ENCODE results near the gene KCNK7.

KCNK7 gene

DNA sequence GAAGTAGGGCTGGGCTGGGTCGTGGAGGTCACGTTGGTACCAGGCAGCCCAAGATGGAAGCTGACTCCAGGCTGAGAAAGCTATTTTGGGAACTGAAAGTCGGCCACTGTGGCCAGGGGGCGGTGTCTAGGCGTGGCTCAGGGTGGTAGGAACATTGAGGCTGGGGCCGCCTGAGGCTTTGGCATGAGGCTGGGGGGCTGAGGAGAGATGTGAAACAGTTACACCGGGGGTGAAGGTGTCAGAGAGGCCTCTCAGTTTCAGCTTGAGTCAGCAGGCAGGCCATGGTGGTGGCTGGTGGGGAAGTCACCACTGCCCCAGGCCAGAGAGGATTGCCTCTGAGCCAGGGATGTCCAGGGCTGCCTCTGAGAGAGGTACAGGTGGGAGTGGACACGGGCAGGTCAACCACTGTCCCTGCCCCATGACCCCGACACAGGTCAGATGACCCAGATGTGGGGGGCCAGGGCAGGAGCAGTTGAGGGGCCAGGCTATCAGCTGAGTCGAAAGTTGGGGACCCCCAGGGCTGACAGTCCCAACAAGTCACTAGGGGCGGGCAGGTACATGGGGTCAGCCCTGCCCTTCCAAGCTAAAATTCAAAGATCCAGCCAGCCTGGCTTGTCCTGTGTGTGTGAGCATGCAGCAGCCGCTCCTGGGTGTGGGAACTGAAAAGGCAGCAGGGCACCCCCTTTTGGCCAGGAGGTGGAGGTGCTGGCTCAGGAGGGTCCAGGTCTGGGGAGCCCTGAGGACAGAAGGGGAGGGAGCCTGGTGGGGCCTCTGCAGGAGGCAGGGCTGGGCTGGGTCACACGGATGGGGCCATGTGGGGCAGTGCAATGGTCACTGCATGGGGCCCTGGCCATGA is 7.2 kb downstream of the KCNK7 start:
- no peak for DNase-seq (ENCODE audit: low read depth in 2 of 2)

DNA sequence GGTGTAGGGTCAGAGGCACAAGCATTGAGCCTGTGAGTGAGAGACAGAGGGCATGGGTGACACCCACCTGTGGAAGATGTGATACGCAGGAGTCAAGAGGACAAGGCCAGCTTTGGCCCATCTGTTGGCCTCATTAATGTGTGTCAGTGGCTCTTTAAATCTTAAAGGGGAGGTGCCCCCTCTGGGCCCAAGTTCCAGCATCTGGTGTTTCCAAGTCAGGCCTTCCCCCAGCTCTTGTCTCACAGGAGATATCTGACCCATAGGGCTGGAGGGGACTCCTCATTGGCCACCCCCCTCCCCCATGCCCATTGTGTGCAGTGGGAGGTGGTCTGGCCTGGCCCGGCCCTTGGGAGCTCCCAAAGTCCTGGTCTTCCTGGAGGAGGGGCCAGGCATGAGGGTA is 8.9 kb downstream of the KCNK7 start:
- DNase-seq (ENCODE audit: low read depth in 2 of 2) = no peak

DNA sequence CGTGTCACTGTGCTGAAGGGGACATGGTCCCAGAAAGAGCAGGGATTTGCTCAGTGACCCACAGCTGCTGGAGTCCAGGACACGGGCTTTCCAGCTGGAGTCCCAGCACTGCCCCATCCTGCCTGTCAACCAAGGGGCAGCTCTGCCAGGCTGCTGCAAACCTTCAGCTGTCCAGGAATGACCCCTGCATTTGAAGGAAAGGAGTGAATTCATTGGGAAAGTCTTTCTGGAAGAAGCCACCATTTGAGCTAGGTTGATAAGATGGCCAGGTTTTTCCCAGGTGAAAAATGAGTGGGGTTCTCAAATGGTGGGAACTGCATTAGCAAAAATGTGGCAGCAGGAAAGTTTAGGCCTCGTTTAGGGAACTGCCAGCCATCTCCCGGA is 9.4 kb downstream of the KCNK7 start:
- no peak for DNase-seq (ENCODE audit: low read depth in 2 of 2)

DNA sequence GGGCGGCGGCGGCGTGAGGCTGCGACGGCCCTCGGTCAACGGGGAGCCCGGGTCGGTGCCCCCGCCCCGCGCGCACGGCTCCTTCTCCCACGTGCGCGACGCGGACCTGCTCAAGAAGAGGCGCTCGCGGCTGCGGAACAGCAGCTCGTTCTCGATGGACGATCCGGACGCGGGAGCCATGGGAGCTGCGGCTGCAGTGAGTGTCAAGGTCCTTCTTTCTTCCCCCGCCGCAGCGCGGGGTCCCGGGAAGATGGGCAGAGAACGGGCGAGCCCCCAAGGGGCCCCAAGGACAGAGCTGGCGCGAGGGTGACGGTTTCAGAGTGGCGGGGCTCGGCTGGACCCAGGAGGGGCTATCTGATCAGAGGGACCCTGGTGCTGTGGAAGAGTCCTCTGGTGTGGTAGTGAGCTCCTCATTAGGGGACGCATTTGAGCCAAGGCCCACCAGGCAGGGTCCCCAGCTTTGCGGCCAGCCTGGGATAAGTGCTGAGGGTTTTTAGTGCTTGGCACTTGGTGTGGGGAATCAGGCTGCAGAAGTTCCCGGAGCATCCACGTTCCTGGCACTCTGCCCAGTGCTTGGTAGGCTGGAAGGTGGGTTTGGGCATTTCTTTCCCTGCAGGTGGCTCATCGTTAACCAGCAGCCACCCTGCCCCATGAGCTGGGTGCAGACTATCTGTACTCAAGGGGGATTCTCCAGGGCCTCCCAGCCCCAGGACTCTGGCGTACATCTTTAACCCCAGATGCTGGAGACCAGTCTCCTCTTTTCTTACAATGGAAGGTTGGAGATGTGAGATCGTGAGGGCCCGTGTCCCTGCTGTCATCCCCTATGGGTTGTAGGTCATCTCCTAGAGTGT is 10.0 kb downstream of the KCNK7 start:
- DNase-seq (ENCODE audit: low read depth in 2 of 2) = no peak

DNA sequence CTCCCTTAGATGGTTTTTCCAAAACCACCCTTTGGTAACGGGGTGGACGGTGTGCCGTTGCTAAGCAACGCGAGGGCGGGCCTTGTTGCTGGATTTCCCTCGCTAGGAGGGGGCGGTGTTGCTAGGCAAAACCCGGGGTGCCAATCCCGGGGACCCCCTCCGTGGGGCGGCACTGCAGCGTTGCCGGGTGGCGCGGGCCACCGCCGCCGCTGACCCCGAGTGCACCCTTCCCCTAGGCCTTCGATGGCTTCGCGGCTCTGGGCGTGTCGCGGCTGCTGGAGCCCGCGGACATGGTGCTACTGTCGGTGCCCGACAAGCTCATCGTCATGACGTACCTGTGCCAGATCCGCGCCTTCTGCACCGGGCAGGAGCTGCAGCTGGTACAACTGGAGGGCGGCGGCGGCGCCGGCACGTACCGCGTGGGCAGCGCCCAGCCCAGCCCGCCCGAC is 10.9 kb downstream of the KCNK7 start:
- DNase-seq (ENCODE audit: low read depth in 2 of 2) = no peak

DNA sequence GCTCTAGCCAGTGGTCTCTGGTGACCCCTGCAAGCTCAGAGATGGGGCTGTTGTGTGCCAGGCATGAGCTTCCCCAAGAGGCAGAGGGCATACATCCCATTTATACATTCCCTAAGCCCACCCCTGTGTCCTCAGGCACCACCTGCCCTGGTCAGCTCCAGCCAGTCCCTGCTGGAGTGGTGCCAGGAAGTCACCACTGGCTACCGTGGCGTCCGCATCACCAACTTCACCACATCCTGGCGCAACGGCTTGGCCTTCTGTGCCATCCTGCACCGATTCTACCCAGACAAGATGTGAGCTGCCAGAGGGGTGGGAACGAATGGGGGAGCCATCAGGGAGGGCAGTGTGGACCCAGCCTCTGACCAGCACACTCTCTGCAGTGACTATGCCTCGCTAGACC is 11.5 kb downstream of the KCNK7 start:
- no peak for DNase-seq (ENCODE audit: low read depth in 2 of 2)

DNA sequence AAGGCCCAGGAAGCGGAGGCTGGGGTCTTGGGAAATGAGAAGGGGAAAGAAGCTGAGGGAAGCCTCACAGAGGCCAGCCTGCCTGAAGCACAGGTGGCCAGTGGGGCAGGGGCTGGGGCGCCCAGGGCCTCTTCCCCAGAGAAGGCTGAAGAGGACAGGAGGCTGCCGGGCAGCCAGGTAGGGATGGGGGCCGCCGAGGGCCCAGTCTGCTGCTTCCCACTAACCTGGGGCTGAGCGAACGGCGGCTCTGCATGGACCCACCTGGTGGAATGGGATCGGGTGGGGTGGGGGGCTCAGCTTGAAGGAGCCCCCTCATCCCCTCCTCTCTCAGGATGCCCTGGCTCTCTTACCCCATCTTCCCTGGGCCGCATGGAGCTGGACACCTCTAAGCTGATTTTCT is 12.0 kb downstream of the KCNK7 start:
- DNase-seq (ENCODE audit: low read depth in 2 of 2) = no peak

DNA sequence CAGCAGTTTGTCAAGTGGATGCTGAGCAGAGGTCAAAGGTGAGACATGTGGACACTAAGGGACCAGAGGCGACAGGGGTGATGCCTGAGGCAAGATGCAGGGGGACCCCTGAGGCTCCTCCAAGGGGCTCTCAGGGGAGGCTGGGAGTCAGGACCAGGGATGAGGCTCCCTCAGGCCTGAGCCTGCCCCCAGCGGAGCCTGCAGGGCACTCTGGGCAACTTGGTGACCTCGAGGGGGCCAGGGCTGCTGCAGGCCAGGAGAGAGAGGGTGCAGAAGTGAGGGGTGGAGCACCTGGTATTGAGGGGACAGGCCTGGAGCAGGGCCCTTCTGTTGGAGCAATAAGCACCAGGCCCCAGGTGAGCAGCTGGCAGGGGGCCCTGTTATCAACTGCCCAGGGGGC is 13.7 kb downstream of the KCNK7 start:
- no peak for DNase-seq (ENCODE audit: low read depth in 2 of 2)

DNA sequence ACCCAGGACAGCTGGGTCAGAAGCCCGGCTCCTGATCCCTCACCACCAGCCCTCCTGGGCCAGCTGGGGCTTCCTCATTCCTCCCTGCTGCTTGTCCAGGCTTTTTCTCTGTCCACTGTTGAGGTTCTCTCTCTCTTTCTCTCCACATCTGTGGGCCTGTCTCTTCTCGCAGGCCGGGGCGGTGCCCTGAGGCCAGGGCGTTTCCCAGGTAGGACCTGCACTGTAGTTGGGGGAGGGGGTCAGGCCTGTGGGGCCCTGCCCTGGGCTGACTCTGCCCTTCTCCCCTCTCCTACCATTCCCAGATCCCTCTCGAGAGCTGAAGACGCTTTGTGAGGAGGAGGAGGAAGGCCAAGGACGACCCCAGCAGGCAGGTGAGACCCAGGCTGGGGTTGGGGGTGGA is 14.8 kb downstream of the KCNK7 start:
- DNase-seq (ENCODE audit: low read depth in 2 of 2) = no peak

DNA sequence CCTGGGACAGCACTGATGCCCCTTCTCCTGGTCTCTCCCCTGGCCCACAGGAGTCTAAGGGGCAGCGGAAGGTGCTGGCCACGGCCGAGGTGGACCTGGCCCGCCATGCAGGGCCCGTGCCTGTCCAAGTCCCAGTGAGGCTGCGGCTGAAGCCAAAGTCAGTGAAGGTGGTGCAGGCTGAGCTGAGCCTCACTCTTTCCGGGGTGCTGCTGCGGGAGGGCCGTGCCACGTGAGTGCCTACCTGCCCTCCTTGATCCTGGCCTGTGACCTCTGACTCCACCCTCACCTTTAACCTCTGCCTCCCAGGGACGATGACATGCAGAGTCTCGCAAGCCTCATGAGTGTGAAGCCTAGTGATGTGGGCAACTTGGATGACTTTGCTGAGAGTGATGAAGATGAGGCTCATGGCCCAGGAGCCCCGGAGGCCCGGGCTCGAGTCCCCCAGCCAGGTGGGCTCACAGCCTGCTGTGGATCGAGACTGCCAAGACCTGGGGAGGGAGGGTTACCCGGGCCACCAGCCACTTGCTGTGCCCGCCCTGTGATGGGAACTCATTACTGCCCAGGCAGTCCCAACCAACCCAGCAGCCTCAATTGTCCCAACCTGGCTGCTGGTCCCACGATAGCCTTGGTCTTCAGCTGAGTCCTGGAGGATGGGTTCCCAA is 15.4 kb downstream of the KCNK7 start:
- no peak for DNase-seq (ENCODE audit: low read depth in 2 of 2)

DNA sequence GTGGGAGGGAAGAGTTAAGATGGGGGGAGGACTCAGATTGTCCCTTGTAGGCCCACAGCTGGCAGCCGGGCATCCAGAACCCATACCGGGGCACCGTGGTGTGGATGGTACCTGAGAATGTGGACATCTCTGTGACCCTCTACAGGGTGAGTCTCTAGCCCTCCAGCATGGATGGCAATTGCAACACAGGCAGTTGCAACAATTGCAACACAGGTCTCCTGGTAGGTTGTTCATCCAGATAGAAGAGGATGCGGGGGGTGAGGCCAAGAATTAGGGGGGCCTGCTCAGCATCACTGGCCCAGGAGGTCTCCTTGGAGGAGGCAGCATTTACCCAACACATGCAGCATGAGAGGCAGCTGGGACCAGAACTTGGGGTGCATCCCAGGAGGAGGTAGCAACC is 16.3 kb downstream of the KCNK7 start:
- no peak for DNase-seq (ENCODE audit: low read depth in 2 of 2)

DNA sequence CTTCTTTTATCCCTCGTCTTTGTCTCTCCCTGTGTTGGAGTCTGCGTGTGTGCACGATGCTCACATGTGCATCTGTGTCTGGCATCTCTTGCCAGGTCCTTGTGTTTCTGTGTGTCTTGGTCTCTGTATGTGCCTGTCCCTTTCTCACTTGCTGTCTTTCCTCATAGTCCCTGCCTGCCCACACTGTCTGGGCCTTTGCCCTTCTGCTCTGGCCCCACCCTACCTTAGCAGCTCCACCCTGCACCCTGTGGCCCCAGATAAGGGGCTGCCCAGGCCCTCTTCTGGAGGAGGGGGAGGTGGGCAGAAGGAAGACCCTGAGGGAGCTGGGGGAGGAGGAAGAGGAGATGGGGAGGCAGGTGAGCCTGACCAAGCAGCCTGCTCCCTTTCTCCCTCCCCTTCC is 16.9 kb downstream of the KCNK7 start:
- no peak for DNase-seq (ENCODE audit: low read depth in 2 of 2)

DNA sequence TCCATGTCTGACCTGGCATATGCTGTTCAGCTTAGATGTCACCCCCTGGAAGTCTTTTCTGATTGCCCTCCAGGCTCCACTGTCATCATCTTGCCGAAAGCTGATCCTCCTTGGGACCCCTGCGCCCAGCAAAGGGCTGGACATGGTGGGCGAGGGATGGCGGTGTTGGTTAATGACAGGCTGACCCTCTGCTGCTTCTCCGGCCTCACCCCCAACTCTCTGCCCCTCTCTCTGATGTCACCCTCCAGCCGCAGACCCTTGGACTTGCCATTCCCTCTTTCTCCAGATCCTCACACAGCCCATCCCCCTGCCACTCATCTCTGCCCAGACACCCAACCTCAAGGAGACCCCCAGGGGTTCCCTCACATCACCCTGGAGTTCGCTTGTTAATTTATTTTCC is 17.5 kb downstream of the KCNK7 start:
- no peak for DNase-seq (ENCODE audit: low read depth in 2 of 2)

DNA sequence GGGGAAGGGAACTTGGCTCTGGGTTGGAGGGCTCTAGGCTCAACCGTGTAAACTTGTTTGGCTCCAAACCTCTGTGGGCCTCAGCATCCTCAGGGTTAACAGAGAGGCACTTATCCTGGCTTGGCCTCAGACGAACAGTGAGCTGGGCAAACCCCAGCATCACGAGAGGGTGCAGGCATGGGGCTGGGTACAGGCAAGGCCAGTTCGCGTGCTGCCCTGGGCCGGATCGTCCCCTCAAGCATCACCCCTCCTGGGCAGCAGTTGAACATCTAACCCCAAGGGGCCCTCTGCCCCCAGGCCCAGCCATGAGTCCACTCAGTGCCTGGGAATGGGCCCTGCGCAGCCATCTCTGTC is 17.9 kb downstream of the KCNK7 start:
- DNase-seq (ENCODE audit: low read depth in 2 of 2) = no peak

DNA sequence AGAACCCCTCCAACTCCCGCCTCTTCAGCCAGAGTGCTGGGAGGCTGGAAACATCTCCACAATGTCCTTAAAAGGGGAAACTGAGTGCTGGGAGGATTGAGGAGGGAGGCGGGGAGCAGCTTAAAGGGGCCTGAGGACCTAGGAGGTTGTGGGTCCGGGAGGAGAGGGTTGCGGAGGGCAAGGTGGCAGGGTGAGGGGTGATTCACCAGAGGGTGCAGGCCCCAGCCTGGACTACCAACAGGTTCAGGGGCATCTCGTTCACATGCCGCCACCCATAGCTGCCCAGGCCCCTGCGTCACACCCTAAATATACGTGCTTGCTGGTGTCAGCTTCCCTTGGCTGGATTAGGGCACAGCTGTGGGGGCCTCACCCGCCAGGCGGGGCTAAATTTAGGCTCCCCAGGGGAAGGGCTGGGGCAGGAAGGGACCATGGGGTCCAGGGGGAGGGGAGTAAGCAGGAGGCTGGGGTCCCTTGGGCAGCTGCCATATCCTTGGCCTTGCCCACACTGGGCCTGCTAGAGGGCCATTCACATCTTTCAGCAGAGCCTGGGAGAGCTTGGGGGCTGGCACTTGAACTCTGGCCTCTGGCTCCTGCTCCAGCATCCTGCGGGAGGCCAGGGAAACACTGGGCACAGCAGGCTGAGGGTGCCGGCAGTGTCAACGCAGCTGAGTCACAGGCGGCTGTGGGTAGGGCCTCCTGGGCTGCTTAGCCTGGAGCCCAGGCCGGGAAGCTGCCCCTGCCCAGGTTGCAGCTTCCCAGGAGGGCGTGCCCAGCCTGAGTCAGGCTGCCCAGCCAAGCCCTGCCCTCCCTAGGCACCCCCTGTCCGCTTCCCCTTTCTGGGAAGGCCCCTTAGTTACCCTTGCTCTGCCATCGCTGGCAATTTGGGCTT is 18.5 kb downstream of the KCNK7 start:
- no peak for DNase-seq (ENCODE audit: low read depth in 2 of 2)

DNA sequence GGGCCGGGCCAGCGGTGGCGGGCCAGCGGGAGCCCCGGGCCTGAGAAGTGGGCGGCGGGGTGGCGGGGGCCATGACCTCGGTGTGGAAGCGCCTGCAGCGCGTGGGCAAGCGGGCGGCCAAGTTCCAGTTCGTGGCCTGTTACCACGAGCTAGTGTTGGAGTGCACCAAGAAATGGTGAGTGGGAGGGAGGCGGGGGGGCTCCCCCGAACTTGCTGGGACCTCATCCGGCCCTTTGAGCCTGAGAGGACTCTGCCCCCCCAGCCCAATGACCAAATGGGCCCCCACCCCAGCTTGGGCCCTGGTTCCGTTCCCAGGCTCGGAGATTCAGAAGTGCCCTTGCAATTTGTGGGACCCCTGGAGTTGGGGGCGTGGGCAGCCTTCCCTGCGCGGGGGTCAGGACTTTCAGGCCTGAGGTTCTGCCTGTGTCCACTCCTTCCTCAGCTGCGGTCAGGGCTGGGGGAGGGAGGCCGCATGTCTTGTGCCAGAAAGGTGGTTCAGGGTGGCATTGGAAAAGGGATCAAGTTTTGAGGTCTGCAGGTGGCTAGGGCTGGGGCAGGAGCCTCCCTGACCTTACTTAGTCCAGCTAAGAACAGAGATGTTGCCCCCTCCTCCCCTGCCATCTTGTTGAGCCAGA is 19.3 kb downstream of the KCNK7 start:
- no peak for DNase-seq (ENCODE audit: low read depth in 2 of 2)

DNA sequence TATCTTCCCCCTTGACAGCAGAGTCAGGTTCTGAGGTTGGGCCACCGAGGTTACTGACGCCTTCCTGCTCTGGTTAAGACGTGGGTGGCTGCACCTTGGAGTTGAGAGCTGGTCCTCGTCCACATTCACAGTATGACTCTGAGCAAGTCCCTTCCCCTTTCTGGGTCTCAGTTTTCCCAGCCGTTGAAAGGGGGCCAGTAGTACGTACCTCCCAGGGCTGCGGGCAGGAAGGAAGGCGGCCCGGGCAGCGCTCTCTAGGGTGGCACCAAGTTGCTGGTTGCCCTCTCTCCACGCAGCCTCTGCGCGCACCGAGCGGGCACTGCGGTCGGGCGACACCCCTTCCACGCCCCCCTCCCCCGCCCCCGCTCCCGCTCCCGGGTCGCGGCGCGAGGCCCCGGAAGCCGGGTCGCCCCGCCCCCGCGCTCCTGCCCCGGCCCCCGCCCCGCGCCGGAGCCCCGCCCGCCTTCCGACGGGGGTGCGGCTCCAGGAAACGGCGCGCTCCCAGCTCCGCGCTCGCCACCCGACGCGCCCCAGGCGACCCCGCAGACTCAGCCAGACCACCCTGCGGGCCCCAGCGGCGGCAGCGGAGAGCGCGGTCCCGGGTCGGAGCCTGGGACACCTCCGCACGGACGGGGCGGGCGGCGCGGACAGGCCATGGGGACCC is 19.9 kb downstream of the KCNK7 start, which contains the start of gene EHBP1L1:
Gene EHBP1L1, plus strand, starts transcription at position 486 of the 664 bp plus-strand sequence. CDS start 250 bp downstream, outside the sequence.
- DNase-seq (ENCODE audit: low read depth in 2 of 2) = no peak

DNA sequence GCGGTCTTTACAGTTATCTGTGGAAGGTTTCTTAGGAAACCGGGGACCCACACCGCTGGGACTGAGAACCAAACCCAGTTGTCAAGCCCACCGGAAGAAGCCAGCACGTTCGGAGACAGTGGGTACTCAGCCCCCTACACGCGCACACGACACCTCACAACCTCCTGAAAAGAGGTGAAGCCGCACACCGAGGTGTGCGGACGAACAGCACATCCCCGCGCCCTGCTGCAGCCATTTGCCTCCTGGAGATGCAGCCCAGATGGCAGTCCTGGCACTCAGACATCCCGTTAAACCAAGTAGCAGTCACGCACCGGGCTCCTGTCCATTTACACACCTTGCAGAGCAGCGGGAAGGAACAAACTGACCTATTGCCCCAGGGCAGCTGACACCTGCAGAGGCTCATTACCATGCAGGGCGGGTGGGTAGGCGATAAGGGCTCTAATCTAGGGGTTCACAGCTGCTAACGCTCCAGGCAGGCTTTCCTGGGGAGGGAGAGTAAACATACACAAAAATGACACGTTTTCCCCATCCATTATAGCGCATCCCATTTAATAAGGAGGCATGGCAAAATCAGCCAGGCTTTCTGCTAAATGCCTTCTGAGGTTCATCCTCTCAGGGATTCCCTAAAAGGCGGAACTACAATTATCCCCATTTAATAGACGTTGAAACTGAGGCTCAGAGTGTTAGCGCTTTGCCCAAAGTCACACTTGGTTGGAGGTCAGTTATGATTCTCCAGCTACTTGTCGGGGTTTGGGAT is 20.6 kb downstream of the KCNK7 start:
- no peak for DNase-seq (ENCODE audit: low read depth in 2 of 2)

DNA sequence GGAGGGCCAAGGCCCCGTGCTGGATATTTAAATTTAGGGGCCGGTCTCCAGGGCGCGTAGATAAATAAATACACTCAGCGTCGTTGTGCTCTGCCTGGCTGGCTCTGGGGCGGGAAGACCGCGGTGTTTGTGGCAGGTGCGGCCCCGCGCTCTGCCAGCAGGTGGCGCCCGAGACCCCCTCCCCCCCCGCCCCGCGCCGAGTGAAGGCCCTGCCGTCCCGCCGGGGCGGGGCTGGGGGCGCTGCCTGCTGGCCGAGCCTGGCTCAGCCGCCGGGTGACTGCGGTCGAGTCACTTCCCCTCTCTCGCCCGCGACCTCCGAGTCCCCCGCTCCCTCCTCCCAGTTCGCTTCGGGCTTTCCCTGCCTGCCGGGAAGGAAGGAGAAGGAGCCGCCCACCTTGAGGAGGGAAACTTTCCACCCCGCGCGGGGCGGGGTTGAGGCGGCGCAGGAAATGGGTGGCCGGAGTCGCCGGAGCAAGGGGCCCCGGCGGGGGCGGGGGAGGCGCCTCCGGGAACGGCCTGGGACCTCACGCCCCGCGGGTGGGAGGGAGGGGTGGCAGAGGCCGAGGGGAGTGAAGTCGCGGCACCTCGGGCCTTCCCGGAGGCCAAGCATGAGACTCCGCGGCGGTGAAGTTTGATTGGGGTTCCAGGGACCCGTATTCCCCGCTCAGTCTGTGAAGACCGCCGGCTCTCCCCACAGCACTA is 21.3 kb downstream of the KCNK7 start:
- DNase-seq (ENCODE audit: low read depth in 2 of 2) = peak; percentile 75 to 76
